Astrocyte of the spinal cord (primary cell): Measurements from ENCODE around the gene OAT.

ENCODE experiments used
- DNase-seq: peaks from one replicate; pipeline ENCODE4 v3.0.0; 2011; ENCODE audit warnings: low read depth, low spot score
- H3K4me3 ChIP-seq: 2 replicates; pipeline ENCODE4 v1.5.1; 2011; ENCODE audit warnings: low read depth, mild to moderate bottlenecking, low read length, moderate library complexity
- CTCF ChIP-seq: IDR thresholded peaks from 2 replicates; pipeline ENCODE4 v1.5.1; 2012; ENCODE audit warnings: low read depth, mild to moderate bottlenecking, low read length, inconsistent platforms
- in situ Hi-C: cut with HindIII; loops from 2 replicates; pipeline ENCODE4 v1.10.0; 2017; ENCODE audit warnings: low sequenced_read_pairs

OAT gene

GRCh38 chr10:124429576-124429975, 10.9 kb upstream of the OAT start:
- in situ Hi-C loops: no loop called here
- H3K4me3 ChIP-seq: no peak overlapping the region
- no peak for TF ChIP-seq CTCF
- no peak for DNase-seq

GRCh38 chr10:124428207-124428777, 9.6 kb upstream of the OAT start:
- in situ Hi-C loops: no loop called here
- no peak for DNase-seq
- TF ChIP-seq CTCF: no peak
- H3K4me3 ChIP-seq: no peak overlapping the region

- TF ChIP-seq CTCF: no peak
- no peak overlapping the region for H3K4me3 ChIP-seq
- in situ Hi-C loops: no loop called here
- no peak for DNase-seq
These were observed 6.7 kb upstream of the OAT start for GRCh38 chr10:124425227-124425962.

GRCh38 chr10:124423813-124424212, 5.1 kb upstream of the OAT start:
- in situ Hi-C loops: no loop called here
- H3K4me3 ChIP-seq: no peak overlapping the region
- TF ChIP-seq CTCF: no peak
- no peak for DNase-seq

GRCh38 chr10:124422742-124423141, 4.0 kb upstream of the OAT start:
- no peak for TF ChIP-seq CTCF
- H3K4me3 ChIP-seq: no peak overlapping the region
- in situ Hi-C loops: no loop called here
- no peak for DNase-seq

- in situ Hi-C loops: no loop called here
- DNase-seq: no peak
- no peak overlapping the region for H3K4me3 ChIP-seq
- no peak for TF ChIP-seq CTCF
These were observed 1.5 kb upstream of the OAT start for GRCh38 chr10:124420254-124420653.
